Progenitor cell of endocrine pancreas (in vitro differentiated cells): Measurements from ENCODE around the gene SDS. TPM values are rescaled to one million over a fixed set of nuclear protein-coding genes. Genes with fewer than 3 reads are reported as not detected.

Experiments used
- DNase-seq: peaks from one replicate; pipeline ENCODE4 v3.0.0; 2021; ENCODE audit warnings: low spot score; ENCODE audit not compliant: unreplicated experiment
- H3K27ac Mint-ChIP-seq: 2 replicates; pipeline ENCODE4 v1.8.0; 2021; ENCODE audit warnings: mild to moderate bottlenecking, moderate library complexity, mixed read lengths
- H3K27me3 Mint-ChIP-seq: 2 replicates; pipeline ENCODE4 v1.8.0; 2021; ENCODE audit warnings: mixed read lengths
- H3K36me3 Mint-ChIP-seq: 2 replicates; pipeline ENCODE4 v1.8.0; 2022; ENCODE audit warnings: mixed read lengths; ENCODE audit not compliant: insufficient read depth
- H3K4me1 Mint-ChIP-seq: 2 replicates; pipeline ENCODE4 v1.8.0; 2021; ENCODE audit warnings: low read depth, mixed read lengths
- H3K4me3 Mint-ChIP-seq: 2 replicates; pipeline ENCODE4 v1.8.0; 2021; ENCODE audit warnings: low read depth, mild to moderate bottlenecking, moderate library complexity, mixed read lengths
- H3K9me3 Mint-ChIP-seq: 2 replicates; pipeline ENCODE4 v1.8.0; 2021; ENCODE audit warnings: low read depth, mixed read lengths
- CTCF ChIP-seq: fragments of 200-600 bp; sonication (generic); IDR thresholded peaks from one replicate; pipeline ENCODE4 v1.5.0; 2021; ENCODE audit warnings: antibody characterized with exemption, mild to moderate bottlenecking; ENCODE audit not compliant: unreplicated experiment
- total RNA-seq: library from RNA; stranded (reverse); gene quantifications from 2 replicates; pipeline ENCODE4 v1.2.1, GENCODE V29; 2021

SDS gene
- total RNA-seq, 1 donor from 2014 or later: not detected

- Mint-ChIP-seq H3K27ac (no peak overlapping the region), H3K9me3 (no peaks in the 10 kb centered on the region), H3K4me3 (no peak overlapping the region), H3K36me3 (peaks cover 13% of the 10 kb centered on the region), H3K27me3 (no peaks in the 10 kb centered on the region), H3K4me1 (peaks cover 2% of the 10 kb centered on the region)
- TF ChIP-seq CTCF: no peak
- no peak for DNase-seq
These were observed 35.4 kb downstream of the SDS start for GRCh38 chr12:113368331-113368730.

- no peak for TF ChIP-seq CTCF
- DNase-seq: no peak
- Mint-ChIP-seq H3K4me1 (no peaks in the 10 kb centered on the region), H3K4me3 (no peak overlapping the region), H3K27me3 (no peaks in the 10 kb centered on the region), H3K27ac (no peak overlapping the region), H3K9me3 (no peaks in the 10 kb centered on the region), H3K36me3 (peaks cover 10% of the 10 kb centered on the region)
These were observed 36.9 kb downstream of the SDS start for GRCh38 chr12:113366827-113367226.

- Mint-ChIP-seq H3K27me3 (no peaks in the 10 kb centered on the region), H3K27ac (no peak overlapping the region), H3K4me1 (no peaks in the 10 kb centered on the region), H3K36me3 (peaks cover 10% of the 10 kb centered on the region), H3K4me3 (no peak overlapping the region), H3K9me3 (no peaks in the 10 kb centered on the region)
- no peak for DNase-seq
- no peak for TF ChIP-seq CTCF
These were observed 37.9 kb downstream of the SDS start for GRCh38 chr12:113365639-113366395.

GRCh38 chr12:113364698-113365097 lies 39.0 kb downstream of the SDS start:
- Mint-ChIP-seq H3K9me3 (no peaks in the 10 kb centered on the region), H3K27ac (no peak overlapping the region), H3K27me3 (no peaks in the 10 kb centered on the region), H3K4me1 (no peaks in the 10 kb centered on the region), H3K4me3 (no peak overlapping the region), H3K36me3 (peaks cover 8% of the 10 kb centered on the region)
- no peak for TF ChIP-seq CTCF
- DNase-seq: no peak

GRCh38 chr12:113361574-113362370 lies 41.9 kb downstream of the SDS start:
- no peaks in the 10 kb centered on the region for H3K27me3 Mint-ChIP-seq
- peaks cover 10% of the 10 kb centered on the region for H3K4me1 Mint-ChIP-seq
- DNase-seq: no peak
- H3K27ac Mint-ChIP-seq: no peak overlapping the region
- no peaks in the 10 kb centered on the region for H3K9me3 Mint-ChIP-seq
- H3K36me3 Mint-ChIP-seq: peaks cover 8% of the 10 kb centered on the region
- H3K4me3 Mint-ChIP-seq: no peak overlapping the region
- no peak for TF ChIP-seq CTCF
